OCI-LY7 (cell line): ENCODE measurements around the gene ACYP2.

Experiments used
- CTCF ChIP-seq: fragments of 200-600 bp; sonication (generic); conservative IDR thresholded peaks from 2 replicates; pipeline ENCODE4 v1.5.1; 2014; ENCODE audit warnings: mild to moderate bottlenecking, antibody characterized with exemption, low read length, moderate library complexity, mixed read lengths
- EZH2phosphoT487 ChIP-seq: fragments of 200-600 bp; sonication (generic); IDR thresholded peaks from 2 replicates; pipeline ENCODE4 v1.6.1; 2018; ENCODE audit warnings: low read depth, borderline replicate concordance, mild to moderate bottlenecking, mixed run types, antibody characterized with exemption, low read length, moderate library complexity, mixed read lengths

DNA sequence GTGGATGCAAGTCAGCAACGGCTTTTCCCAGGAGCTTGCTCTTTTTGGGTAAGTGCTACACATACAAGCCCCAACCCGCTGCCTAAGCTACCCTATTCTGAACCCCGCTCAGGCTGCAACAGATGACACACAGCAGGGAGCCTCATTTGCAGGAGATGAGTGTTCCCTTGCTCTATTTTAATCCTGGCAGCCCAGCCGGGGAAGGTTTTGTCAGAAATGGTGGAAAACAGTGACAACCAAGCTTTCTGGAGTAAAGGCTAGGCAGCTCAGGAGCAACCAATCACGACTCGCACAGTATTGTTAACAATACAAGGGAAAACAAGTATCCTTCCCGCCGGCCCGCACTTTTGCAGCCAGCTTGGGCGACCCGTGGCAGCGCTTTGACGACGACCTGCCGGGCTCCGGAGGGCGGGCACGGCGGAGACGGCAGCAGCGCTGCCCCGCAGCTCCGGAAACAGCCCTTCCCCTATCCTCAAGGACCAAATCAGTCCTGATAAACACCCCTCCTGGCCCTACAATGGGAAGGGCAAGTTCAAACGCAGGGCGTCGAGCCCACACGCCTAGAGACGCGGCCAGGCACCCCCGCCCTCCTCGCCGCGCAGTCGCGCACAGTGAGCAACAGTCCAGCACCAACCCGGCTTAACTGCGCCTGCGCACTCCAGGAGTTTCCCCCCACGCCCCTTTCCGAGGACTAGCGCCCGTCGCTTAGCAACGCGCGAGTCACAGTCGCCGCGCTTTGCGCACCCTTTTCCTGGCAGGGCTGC is 214.9 kb downstream of the ACYP2 start:
- TF ChIP-seq CTCF (no peak), EZH2phosphoT487 (no peak)
